CD4-positive, alpha-beta T cell treated with Interleukin-10 for 1 hour (primary cell): ENCODE results near the gene PMP22.
"Not testable (repeated sequence)": the region's sequence is repeated elsewhere in the genome, so short reads cannot be mapped to it uniquely, and the experiment has no call there.

Experiments used
- DNase-seq: peaks from one replicate; pipeline ENCODE4 v3.0.0-alpha.2; 2020

PMP22 gene

DNA sequence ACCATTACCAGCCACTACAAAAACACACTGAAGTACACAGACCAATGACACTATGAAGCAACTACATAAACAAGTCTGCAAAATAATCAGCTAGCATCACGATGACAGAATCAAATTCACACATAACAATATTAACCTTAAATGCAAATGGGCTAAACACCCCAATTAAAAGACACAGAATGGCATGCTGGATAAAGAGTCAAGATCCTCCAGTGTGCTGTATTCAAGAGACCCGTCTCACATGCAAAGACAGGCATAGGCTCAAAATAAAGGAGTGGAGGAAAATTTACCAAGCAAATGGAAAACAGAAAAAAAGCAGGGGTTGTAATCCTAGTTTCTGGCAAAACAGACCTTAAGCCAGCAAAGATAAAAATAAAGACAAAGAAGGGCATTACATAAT is 64.6 kb downstream of the PMP22 start:
- not testable (repeated sequence) for DNase-seq

DNA sequence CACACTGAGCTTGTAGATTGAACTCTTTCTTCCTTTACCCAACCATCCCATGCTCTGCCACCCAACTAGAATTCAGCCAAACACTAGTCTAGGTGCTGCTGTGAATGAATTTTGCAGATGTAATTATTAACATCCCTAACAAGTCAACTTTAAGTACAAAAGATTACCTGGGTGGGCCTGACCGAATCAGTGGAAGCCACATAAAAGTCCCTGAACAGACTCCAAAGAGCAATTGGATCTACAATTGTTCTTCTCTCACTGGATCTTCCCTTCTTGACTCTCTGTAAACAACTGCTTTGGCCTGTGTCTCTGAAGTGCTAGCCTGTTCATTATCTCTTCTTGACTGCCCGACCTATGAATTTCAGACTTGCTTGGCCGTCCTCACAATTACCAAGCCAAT is 67.9 kb downstream of the PMP22 start:
- DNase-seq = no peak

DNA sequence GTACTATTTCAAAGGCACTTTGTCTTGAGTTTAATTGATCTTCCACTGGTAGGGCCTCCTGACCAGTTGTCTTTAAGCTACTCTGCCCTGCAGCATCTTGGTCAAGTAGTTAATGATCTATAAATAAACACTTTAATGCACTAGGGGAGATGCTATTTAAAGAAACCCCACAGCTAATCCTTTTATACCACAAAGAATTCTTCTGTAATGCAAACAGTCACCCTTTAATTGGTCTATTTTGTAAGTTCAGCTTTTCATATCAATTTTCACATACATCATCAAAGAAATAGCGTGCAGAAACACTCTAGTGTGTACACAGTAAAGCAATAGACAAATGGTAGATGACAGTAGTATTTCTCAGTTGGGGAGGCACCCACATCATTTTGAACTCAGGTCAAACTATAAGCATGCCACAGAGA is 70.3 kb downstream of the PMP22 start:
- no peak for DNase-seq

GRCh38 chr17:15185625-15185991 is 79.5 kb downstream of the PMP22 start:
- DNase-seq = no peak

DNA sequence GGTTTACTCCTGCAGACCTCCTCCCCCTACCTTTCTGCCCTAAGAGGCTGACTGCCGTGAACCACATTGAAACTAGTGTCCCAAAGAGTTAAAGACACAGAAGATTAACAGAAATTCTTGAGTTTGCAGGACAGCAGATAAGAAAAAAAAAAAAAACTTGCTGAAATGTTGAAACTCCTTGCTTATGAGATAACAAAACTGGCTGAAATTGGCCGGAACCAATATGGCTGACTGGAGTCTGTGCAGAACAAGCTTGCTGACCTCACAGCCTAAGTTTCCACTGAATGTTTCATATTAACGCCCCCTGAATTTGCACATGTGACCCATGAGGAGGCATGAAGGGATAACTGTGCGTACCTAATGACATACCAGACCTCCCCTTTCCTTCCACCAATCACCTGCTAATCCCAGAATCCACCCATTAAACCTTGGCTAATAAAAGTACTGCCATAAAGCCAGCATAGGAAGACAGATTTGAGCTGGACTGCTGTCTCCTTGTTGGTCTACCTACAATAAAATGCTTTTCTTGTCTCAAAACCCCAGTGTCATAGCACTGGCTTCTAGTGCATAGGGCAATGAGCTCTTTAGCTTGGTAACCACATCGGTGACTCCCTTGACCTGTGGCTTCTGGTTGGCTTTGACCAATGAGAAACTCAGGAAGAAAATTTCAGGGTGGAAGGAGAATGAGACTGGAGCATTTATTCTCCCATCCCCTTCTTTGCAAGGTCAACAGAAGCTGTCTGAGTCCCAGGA is 80.1 kb downstream of the PMP22 start:
- no peak for DNase-seq

GRCh38 chr17:15181816-15182215 is 83.3 kb downstream of the PMP22 start:
- no peak for DNase-seq

- DNase-seq = no peak
These were observed 83.8 kb downstream of the PMP22 start for GRCh38 chr17:15181333-15181732.

DNA sequence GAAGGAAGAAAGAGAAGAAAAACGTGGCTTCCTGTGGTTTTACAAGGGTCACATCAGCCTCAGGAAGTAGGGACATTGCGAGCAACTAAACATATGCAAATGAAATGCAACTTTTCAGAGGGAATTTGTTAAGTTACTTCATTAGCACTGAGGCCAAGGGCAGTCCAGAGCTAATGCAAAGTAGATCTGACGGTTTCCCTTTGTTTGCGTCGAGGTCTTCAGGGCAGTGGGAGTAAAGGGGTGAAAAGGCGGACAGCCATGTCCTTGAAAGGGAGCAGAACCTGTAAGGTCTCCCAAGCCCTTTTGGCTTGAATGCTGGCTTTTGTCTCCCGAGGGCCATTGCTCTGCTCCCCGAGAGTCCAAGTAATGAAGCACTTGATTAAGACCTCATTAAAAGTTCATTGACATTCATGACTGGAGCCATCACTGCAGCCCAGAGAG is 85.0 kb downstream of the PMP22 start:
- no peak for DNase-seq
